Right atrium auricular region (tissue), 2 donors: ENCODE results near the gene SFSWAP. TPM values are rescaled to one million over a fixed set of nuclear protein-coding genes. Genes with fewer than 3 reads are reported as not detected.

Experiments
- DNase-seq: peaks from one replicate; pipeline ENCODE4 v3.0.0-alpha.2; 2019; ENCODE audit warnings: low spot score
- H3K27ac ChIP-seq, 2 donors: fragments of 200-600 bp; sonication (generic); 1 replicate in 1 of 2; 2 replicates in 1 of 2; pipeline ENCODE4 v1.5.1; 2016 to 2019
- H3K27me3 ChIP-seq, 2 donors: fragments of 200-600 bp; sonication (generic); one replicate each; pipeline versions ENCODE4 v1.5.1 to v1.6.0; 2017 to 2019
- H3K36me3 ChIP-seq: fragments of 200-600 bp; sonication (generic); one replicate; pipeline ENCODE4 v1.5.1; 2016
- H3K4me1 ChIP-seq, 2 donors: fragments of 200-600 bp; sonication (generic); one replicate each; pipeline versions ENCODE4 v1.5.1 to v1.6.0; 2017 to 2019
- H3K4me3 ChIP-seq, 2 donors: fragments of 200-600 bp; sonication (generic); 1 replicate in 1 of 2; 2 replicates in 1 of 2; pipeline ENCODE4 v1.5.1; 2017 to 2019; ENCODE audit warnings: mild to moderate bottlenecking in 1 of 2, moderate library complexity in 1 of 2
- H3K9me3 ChIP-seq, 2 donors: fragments of 200-600 bp; sonication (generic); one replicate each; pipeline ENCODE4 v1.5.1; 2019
- total RNA-seq, 2 donors: library from RNA; depleted of rRNA; stranded (reverse); fragments of >200 nt; gene quantifications; one replicate each; pipeline ENCODE4 v1.1.0, GENCODE V29; 2016
- TF ChIP-seq, protein P1 (sequence below), 2 donors: fragments of 200-600 bp; sonication (generic); IDR thresholded peaks; one replicate each; pipeline ENCODE4 v1.5.1; 2019; ENCODE audit warnings: antibody characterized with exemption in 2 of 2

SFSWAP gene
- total RNA-seq, 2 donors from 2014 or later: 11.4 to 12.3 TPM

DNA sequence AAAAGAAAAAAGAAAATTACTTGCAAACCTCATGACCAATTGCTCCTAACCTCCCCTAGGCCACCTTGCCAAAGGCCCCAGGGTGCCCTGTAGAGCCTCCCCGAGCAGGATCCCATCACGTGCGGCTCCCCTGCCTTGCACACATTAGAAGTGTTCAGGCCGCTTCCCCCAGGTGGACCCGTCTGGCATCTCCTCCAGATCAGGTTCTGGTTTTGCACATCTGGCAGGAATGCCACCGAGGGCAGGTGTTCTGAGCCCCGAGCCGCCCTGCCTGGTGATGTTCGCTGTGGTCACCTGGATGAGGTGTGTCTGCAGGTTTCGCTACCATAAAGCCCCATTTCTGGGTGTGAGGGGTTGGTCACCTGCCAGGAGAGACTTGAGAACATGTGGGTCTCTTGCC lies 136.6 kb downstream of the SFSWAP start:
- no peaks in the 10 kb centered on the region for H3K4me1 ChIP-seq
- H3K36me3 ChIP-seq: no peaks in the 10 kb centered on the region
- H3K27ac ChIP-seq: no peak overlapping the region
- no peaks in the 10 kb centered on the region for H3K27me3 ChIP-seq
- no peak overlapping the region for H3K4me3 ChIP-seq
- no peak for DNase-seq
- TF ChIP-seq, protein P1, sequence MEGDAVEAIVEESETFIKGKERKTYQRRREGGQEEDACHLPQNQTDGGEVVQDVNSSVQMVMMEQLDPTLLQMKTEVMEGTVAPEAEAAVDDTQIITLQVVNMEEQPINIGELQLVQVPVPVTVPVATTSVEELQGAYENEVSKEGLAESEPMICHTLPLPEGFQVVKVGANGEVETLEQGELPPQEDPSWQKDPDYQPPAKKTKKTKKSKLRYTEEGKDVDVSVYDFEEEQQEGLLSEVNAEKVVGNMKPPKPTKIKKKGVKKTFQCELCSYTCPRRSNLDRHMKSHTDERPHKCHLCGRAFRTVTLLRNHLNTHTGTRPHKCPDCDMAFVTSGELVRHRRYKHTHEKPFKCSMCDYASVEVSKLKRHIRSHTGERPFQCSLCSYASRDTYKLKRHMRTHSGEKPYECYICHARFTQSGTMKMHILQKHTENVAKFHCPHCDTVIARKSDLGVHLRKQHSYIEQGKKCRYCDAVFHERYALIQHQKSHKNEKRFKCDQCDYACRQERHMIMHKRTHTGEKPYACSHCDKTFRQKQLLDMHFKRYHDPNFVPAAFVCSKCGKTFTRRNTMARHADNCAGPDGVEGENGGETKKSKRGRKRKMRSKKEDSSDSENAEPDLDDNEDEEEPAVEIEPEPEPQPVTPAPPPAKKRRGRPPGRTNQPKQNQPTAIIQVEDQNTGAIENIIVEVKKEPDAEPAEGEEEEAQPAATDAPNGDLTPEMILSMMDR (IDR thresholded peaks at IDR 0.05): no peak
- no peaks in the 10 kb centered on the region for H3K9me3 ChIP-seq

DNA sequence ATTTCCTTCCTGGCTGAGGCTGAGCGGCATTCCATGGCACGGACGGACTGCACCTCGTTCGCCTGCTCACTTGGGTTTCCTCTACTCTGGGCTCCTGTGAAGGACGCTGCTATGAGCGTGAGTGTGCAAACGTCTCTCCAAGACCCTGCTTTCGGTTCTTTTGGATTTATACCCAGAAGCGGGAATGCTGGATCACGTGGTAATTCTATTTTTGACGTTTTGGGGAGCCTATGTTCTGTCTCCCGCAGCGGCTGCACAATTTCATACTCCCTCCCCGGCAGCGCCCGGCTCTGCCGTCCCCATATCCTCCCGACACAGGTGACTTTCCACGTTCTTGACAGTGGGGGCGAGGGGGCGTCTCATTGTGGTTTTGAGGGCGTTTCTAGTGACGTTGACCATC lies 137.9 kb downstream of the SFSWAP start:
- no peaks in the 10 kb centered on the region for H3K9me3 ChIP-seq
- no peaks in the 10 kb centered on the region for H3K36me3 ChIP-seq
- TF ChIP-seq, protein P1 (IDR thresholded peaks at IDR 0.05): no peak
- no peak for DNase-seq
- no peaks in the 10 kb centered on the region for H3K27me3 ChIP-seq
- H3K4me3 ChIP-seq: no peak overlapping the region
- no peaks in the 10 kb centered on the region for H3K4me1 ChIP-seq
- no peak overlapping the region for H3K27ac ChIP-seq

Other genes starting within 250 kb of the SFSWAP start
- 1 to 10 TPM; 2.1 to 3.2 TPM for gene MMP17, start 117.3 kb downstream of the SFSWAP start, total RNA-seq
- gene ULK1, start 183.5 kb downstream of the SFSWAP start, total RNA-seq: 10 to 100 TPM; 16.2 to 23.4 TPM
- 10 to 100 TPM in 1 of 2 donors, 1 to 10 TPM in 1; 5.0 to 10.3 TPM for gene PUS1, start 218.2 kb downstream of the SFSWAP start, total RNA-seq
- 10 to 100 TPM; 10.5 to 15.5 TPM for gene EP400, start 238.9 kb downstream of the SFSWAP start, total RNA-seq